K562 (cell line): ENCODE results near the gene UMAD1. TPM values are rescaled to one million over a fixed set of nuclear protein-coding genes. Genes with fewer than 3 reads are reported as not detected.

Experiments
- ATAC-seq: fragments of 200-7000 bp; cut with Tn5 transposase; 3 replicates; pipeline ENCODE4 v1.9.1; 2020; ENCODE audit warnings: moderate library complexity
- BruUV-seq: library from RNA; stranded (reverse); fragments of 400-500 nt; replicated peaks from 2 replicates; lab custom pipeline; 2021; lab: Mats Ljungman, UMichigan
- CTCF ChIA-PET: fragments of 300-600 bp; formaldehyde crosslinking; extraction: SDS; loops from one replicate; lab custom pipeline; 2021; ENCODE audit warnings: low intra/inter-chr PET ratio; lab: Yijun Ruan, JAX
- POLR2A ChIA-PET: fragments of 300-600, 350-650 bp; sonication (Branson Sonifier 250); formaldehyde crosslinking; extraction: SDS; loops from one replicate; lab custom pipeline; 2021; ENCODE audit warnings: antibody characterized with exemption, inconsistent platforms; lab: Yijun Ruan, JAX
- DNase-seq, 4 experiments: peaks; one replicate each; pipeline versions ENCODE4 v3.0.0 to v3.0.0-alpha.2; 2011 to 2018; ENCODE audit warnings: low spot score in 3 of 4, mixed read lengths in 3 of 4; ENCODE audit errors: extremely low read depth in 1 of 4
- FAIRE-seq: peaks from 2 replicates; lab custom pipeline; 2011; peaks lifted over from hg19 to GRCh38; lab: Jason Lieb, UNC
- H2AFZ ChIP-seq: 2 replicates; pipeline ENCODE4 v1.6.0; 2011; ENCODE audit warnings: low read depth, low read length, control low read depth, inconsistent platforms
- H3K27ac ChIP-seq: fragments of 200-600 bp; 3 replicates; pipeline ENCODE4 v1.8.0; 2011; ENCODE audit warnings: low read depth, mild to moderate bottlenecking, control low read depth, inconsistent platforms, low read length, moderate library complexity, mixed read lengths; ENCODE audit errors: extremely low read depth
- H3K27me3 ChIP-seq, 2 experiments: fragments of 300-600 bp in 1 of 2; 2 replicates in 1 of 2; 3 replicates in 1 of 2; pipeline versions ENCODE4 v1.6.0 to v1.8.0; 2011; ENCODE audit warnings: inconsistent platforms in 2 of 2, low read length in 2 of 2, mild to moderate bottlenecking in 1 of 2, mixed read lengths in 1 of 2, moderate library complexity in 1 of 2; ENCODE audit not compliant: control insufficient read depth in 2 of 2, insufficient read depth in 2 of 2
- H3K36me3 ChIP-seq: fragments of 300-600 bp; 3 replicates; pipeline ENCODE4 v1.8.0; 2011; ENCODE audit warnings: mild to moderate bottlenecking, low read length, inconsistent platforms; ENCODE audit not compliant: control insufficient read depth, insufficient read depth
- H3K4me1 ChIP-seq, 2 experiments: fragments of 200-600 bp in 1 of 2; replicated peaks in 1 of 2; 2 replicates in 1 of 2; 3 replicates in 1 of 2; pipeline versions ENCODE4 v1.5.1 to v1.8.0; 2011; ENCODE audit warnings: inconsistent platforms in 2 of 2, low read length in 2 of 2, mild to moderate bottlenecking in 1 of 2, mixed read lengths in 1 of 2, moderate library complexity in 1 of 2; ENCODE audit not compliant: control insufficient read depth in 2 of 2, insufficient read depth in 2 of 2
- H3K4me2 ChIP-seq: 2 replicates; pipeline ENCODE4 v1.6.1; 2011; ENCODE audit warnings: low read length, control low read depth, inconsistent platforms, mixed read lengths; ENCODE audit not compliant: insufficient read depth
- H3K4me3 ChIP-seq: fragments of 200-600 bp; sonication (generic), shearing (Covaris generic); 2 replicates; pipeline ENCODE4 v1.5.1; 2016; ENCODE audit warnings: control low read depth, inconsistent platforms
- H3K79me2 ChIP-seq: fragments of 200-600 bp; 3 replicates; pipeline ENCODE4 v1.8.0; 2011; ENCODE audit warnings: low read length, inconsistent platforms; ENCODE audit not compliant: control insufficient read depth, insufficient read depth
- H3K9ac ChIP-seq, 2 experiments: 2 replicates each; pipeline versions ENCODE4 v1.6.0 to v1.6.1; 2011; ENCODE audit warnings: low read depth in 2 of 2, low read length in 2 of 2, control low read depth in 1 of 2, inconsistent platforms in 1 of 2, mild to moderate bottlenecking in 1 of 2, mixed read lengths in 1 of 2; ENCODE audit not compliant: insufficient read depth in 1 of 2
- H3K9me1 ChIP-seq: one replicate; pipeline ENCODE4 v1.6.0; 2011; ENCODE audit warnings: inconsistent platforms, mild to moderate bottlenecking, low read length, moderate library complexity; ENCODE audit not compliant: control insufficient read depth, insufficient read depth
- H3K9me3 ChIP-seq: replicated peaks from 2 replicates; pipeline ENCODE4 v1.5.1; 2011; ENCODE audit warnings: low read depth, low read length, inconsistent platforms; ENCODE audit not compliant: control insufficient read depth, insufficient read depth
- H4K20me1 ChIP-seq: replicated peaks from 2 replicates; pipeline ENCODE4 v1.6.1; 2011; ENCODE audit warnings: low read length, inconsistent platforms, mixed read lengths; ENCODE audit not compliant: control insufficient read depth, insufficient read depth
- BCL6 ChIP-seq: fragments of 250-450 bp; sonication (Bioruptor Pico); IDR thresholded peaks from 2 replicates; pipeline ENCODE4 v1.4.0; 2020
- DLX4 ChIP-seq: fragments of 250-450 bp; sonication (Bioruptor Pico); IDR thresholded peaks from 2 replicates; pipeline ENCODE4 v1.6.1; 2021; ENCODE audit warnings: mild to moderate bottlenecking
- ELK1 ChIP-seq: sonication (generic); formaldehyde crosslinking; IDR thresholded peaks from 2 replicates; pipeline ENCODE4 v1.8.1; 2022; ENCODE audit warnings: missing genetic modification reagents
- ETS1 ChIP-seq: conservative IDR thresholded peaks from 2 replicates; pipeline ENCODE4 v1.6.1; 2011; ENCODE audit warnings: low read depth, mild to moderate bottlenecking, low read length; ENCODE audit not compliant: control insufficient read depth
- KDM2B ChIP-seq: fragments of 250-450 bp; sonication (Bioruptor Pico); IDR thresholded peaks from 2 replicates; pipeline ENCODE4 v1.8.0; 2021; ENCODE audit warnings: mild to moderate bottlenecking, moderate library complexity
- MAZ ChIP-seq, 2 experiments: fragments of 450-650 bp in 1 of 2; sonication (generic) in 1 of 2; formaldehyde crosslinking; IDR thresholded peaks in 1 of 2; conservative IDR thresholded peaks in 1 of 2; 2 replicates each; pipeline versions ENCODE4 v1.4.0 to v1.5.0; 2020; ENCODE audit warnings: mild to moderate bottlenecking in 1 of 2, missing genetic modification reagents in 1 of 2
- ZNF696 ChIP-seq: fragments of 250-450 bp; sonication (Bioruptor Pico); conservative IDR thresholded peaks from 2 replicates; pipeline ENCODE4 v1.4.0; 2020; ENCODE audit warnings: mild to moderate bottlenecking, moderate library complexity
- in situ Hi-C: fragments of 300-500 bp; cut with MboI; formaldehyde crosslinking; loops from 4 replicates; pipeline ENCODE4 v1.15.0; 2018; ENCODE audit warnings: inconsistent platforms, mixed read lengths
- intact Hi-C: fragments of 100-400 bp; cut with micrococcal nuclease; formaldehyde crosslinking; loops from 2 replicates; pipeline ENCODE4 v1.14.2; 2022
- polyA plus RNA-seq, 8 experiments: library from polyadenylated mRNA; depleted of rRNA in 4 of 8; stranded (reverse) in 5 of 8; unstranded in 3 of 8; fragments of >200 nt; fragmentation: Nextera tagmentation in 2 of 8; fragmentation: Illumina TruSeq in 1 of 8; extraction: Ambion mirVana in 2 of 8; extraction: Trizol in 1 of 8; gene quantifications; 2 replicates each; pipeline versions ENCODE4 v1.2.1 to v1.2.3, GENCODE V29; 2011 to 2014; ENCODE audit warnings: inconsistent platforms in 1 of 8, missing spikeins in 1 of 8
- total RNA-seq, 7 experiments: library from RNA; depleted of rRNA in 6 of 7; stranded (reverse); fragments of >200 nt in 6 of 7; fragmentation: Illumina TruSeq in 2 of 7; extraction: Trizol in 2 of 7; gene quantifications; 2 replicates each; pipeline versions ENCODE4 v1.2.1 to v1.2.3, GENCODE V29; 2011 to 2021; ENCODE audit warnings: low replicate concordance in 1 of 7

The UMAD1 gene
- total and polyA plus RNA-seq, 9 of the 15 experiments (the other 6 are each of a cell fraction or from before 2014, with no cell fraction given), result 9.0 to 26.7 (median 13.3) TPM

GRCh38 chr7:7737674-7738073 is 97.1 kb downstream of the UMAD1 start:
- CTCF ChIA-PET, result no interaction called here
- Histone ChIP-seq H3K27ac (no peak overlapping the region), H3K9ac (no peak overlapping the region), H3K36me3 (no peaks in the 10 kb centered on the region), H4K20me1 (no peaks in the 10 kb centered on the region), H3K4me1 (no peaks in the 10 kb centered on the region), H3K4me3 (no peak overlapping the region), H3K9me1 (no peaks in the 10 kb centered on the region), H3K79me2 (no peaks in the 10 kb centered on the region), H3K9me3 (no peaks in the 10 kb centered on the region), H3K4me2 (no peak overlapping the region), H3K27me3 (no peaks in the 10 kb centered on the region), H2AFZ (no peak overlapping the region)
- DNase-seq (no peak), ATAC-seq (no peak), FAIRE-seq (no peak)
- intact Hi-C loops (no loop called here), in situ Hi-C loops (no loop called here)
- no peak for TF ChIP-seq KDM2B
- no peak for TF ChIP-seq DLX4 (CRISPR knock-in tag)
- TF ChIP-seq MAZ (CRISPR knock-in tag; conservative IDR thresholded peaks at IDR 0.05 in 1 of 2, IDR thresholded peaks at IDR 0.05 in 1 of 2), result no peak
- TF ChIP-seq ELK1 (CRISPR knock-in tag), result no peak
- no peak for TF ChIP-seq BCL6 (CRISPR knock-in tag)
- TF ChIP-seq ZNF696 (CRISPR knock-in tag), result no peak
- no peak for TF ChIP-seq ETS1
- POLR2A ChIA-PET, result interaction anchor here (0.9 kb wide), 1 partner anchor 8 kb away, joined by 3 read pairs; no protein-coding TSS in a partner anchor
- BruUV-seq, result no TSS peak
